ENCODE results near the gene TMEM31. TPM values are rescaled to one million over a fixed set of nuclear protein-coding genes. Genes with fewer than 3 reads are reported as not detected.

TMEM31 gene
- total and polyA plus RNA-seq, 2 donors from 2014 or later: 0.38 TPM; not detected in 1

- Histone ChIP-seq H3K27me3 (ENCODE audit: control insufficient read depth, insufficient read depth, low read length) (peaks cover 2% of the 10 kb centered on the region), H3K4me1 (ENCODE audit: control insufficient read depth in 2 of 3, insufficient read depth in 2 of 3, low read depth in 1 of 3, low read length in 3 of 3) (no peaks in the 10 kb centered on the region), H3K9me3 (ENCODE audit: control insufficient read depth in 2 of 3, insufficient read depth in 1 of 3, low read length in 3 of 3) (no peaks in the 10 kb centered on the region), H3K27ac (ENCODE audit: low read depth in 2 of 2, low read length in 2 of 2) (no peak overlapping the region), H3K4me3 (ENCODE audit: low read length in 3 of 3) (no peak overlapping the region), H3K36me3 (ENCODE audit: control insufficient read depth in 2 of 3, insufficient read depth in 3 of 3, low read length in 3 of 3) (no peaks in the 10 kb centered on the region), H3K9ac (ENCODE audit: low read length in 3 of 3) (no peak overlapping the region)
- intact Hi-C loops (cut with DNase I): no loop called here
- DNase-seq (no peak), FAIRE-seq (no peak)
- TF ChIP-seq CTCF (IDR thresholded peaks at IDR 0.05; ENCODE audit: borderline replicate concordance, extremely low read depth, insufficient read depth): no peak
Observed at GRCh38 chrX:103669745-103670144, 41.0 kb upstream of the TMEM31 start.

GRCh38 chrX:103674531-103675454, 35.9 kb upstream of the TMEM31 start:
- TF ChIP-seq CTCF (IDR thresholded peaks at IDR 0.05; ENCODE audit: borderline replicate concordance, extremely low read depth, insufficient read depth): no peak
- no peak overlapping the region for H3K27ac ChIP-seq (ENCODE audit: low read depth in 2 of 2, low read length in 2 of 2)
- intact Hi-C loops (cut with DNase I): no loop called here
- H3K36me3 ChIP-seq (ENCODE audit: control insufficient read depth in 2 of 3, insufficient read depth in 3 of 3, low read length in 3 of 3): peaks cover 7 to 16% (median 9%) of the 10 kb centered on the region in 3 donors
- DNase-seq: no peak
- H3K27me3 ChIP-seq (ENCODE audit: control insufficient read depth, insufficient read depth, low read length): peaks cover 2% of the 10 kb centered on the region
- no peak for FAIRE-seq
- no peak overlapping the region for H3K4me3 ChIP-seq (ENCODE audit: low read length in 3 of 3)
- no peak overlapping the region for H3K9ac ChIP-seq (ENCODE audit: low read length in 3 of 3)
- no peaks in the 10 kb centered on the region for H3K9me3 ChIP-seq (ENCODE audit: control insufficient read depth in 2 of 3, insufficient read depth in 1 of 3, low read length in 3 of 3)
- no peaks in the 10 kb centered on the region for H3K4me1 ChIP-seq (ENCODE audit: control insufficient read depth in 2 of 3, insufficient read depth in 2 of 3, low read depth in 1 of 3, low read length in 3 of 3)

GRCh38 chrX:103678199-103678993, 32.3 kb upstream of the TMEM31 start:
- FAIRE-seq: no peak
- H3K9ac ChIP-seq (ENCODE audit: low read length in 3 of 3): no peak overlapping the region

More at GRCh38 chrX:103678199-103678993, 32.3 kb upstream of the TMEM31 start:
- no peak overlapping the region for H3K27ac ChIP-seq (ENCODE audit: low read depth in 2 of 2, low read length in 2 of 2)
- H3K9me3 ChIP-seq (ENCODE audit: control insufficient read depth in 2 of 3, insufficient read depth in 1 of 3, low read length in 3 of 3): no peaks in the 10 kb centered on the region
- H3K4me1 ChIP-seq (ENCODE audit: control insufficient read depth in 2 of 3, insufficient read depth in 2 of 3, low read depth in 1 of 3, low read length in 3 of 3): no peaks in the 10 kb centered on the region
- no peak overlapping the region for H3K4me3 ChIP-seq (ENCODE audit: low read length in 3 of 3)
- H3K36me3 ChIP-seq (ENCODE audit: control insufficient read depth in 2 of 3, insufficient read depth in 3 of 3, low read length in 3 of 3): peaks cover 7 to 25% (median 13%) of the 10 kb centered on the region in 3 donors
- H3K27me3 ChIP-seq (ENCODE audit: control insufficient read depth, insufficient read depth, low read length): peaks cover 2% of the 10 kb centered on the region
- DNase-seq: no peak
- TF ChIP-seq CTCF (IDR thresholded peaks at IDR 0.05; ENCODE audit: borderline replicate concordance, extremely low read depth, insufficient read depth): no peak
- intact Hi-C loops (cut with DNase I): no loop called here

All from kidney (tissue), 14 donors.